Measurements from ENCODE around the gene CEBPA. TPM values are rescaled to one million over a fixed set of nuclear protein-coding genes. Genes with fewer than 3 reads are reported as not detected.

CEBPA gene
- 2.3 TPM for total RNA-seq
- long read RNA-seq, partial matches to known transcripts, result 0 of 3 reads
- long read RNA-seq, other reads (novel, unspliced or antisense), result 0 of 3 reads

DNA sequence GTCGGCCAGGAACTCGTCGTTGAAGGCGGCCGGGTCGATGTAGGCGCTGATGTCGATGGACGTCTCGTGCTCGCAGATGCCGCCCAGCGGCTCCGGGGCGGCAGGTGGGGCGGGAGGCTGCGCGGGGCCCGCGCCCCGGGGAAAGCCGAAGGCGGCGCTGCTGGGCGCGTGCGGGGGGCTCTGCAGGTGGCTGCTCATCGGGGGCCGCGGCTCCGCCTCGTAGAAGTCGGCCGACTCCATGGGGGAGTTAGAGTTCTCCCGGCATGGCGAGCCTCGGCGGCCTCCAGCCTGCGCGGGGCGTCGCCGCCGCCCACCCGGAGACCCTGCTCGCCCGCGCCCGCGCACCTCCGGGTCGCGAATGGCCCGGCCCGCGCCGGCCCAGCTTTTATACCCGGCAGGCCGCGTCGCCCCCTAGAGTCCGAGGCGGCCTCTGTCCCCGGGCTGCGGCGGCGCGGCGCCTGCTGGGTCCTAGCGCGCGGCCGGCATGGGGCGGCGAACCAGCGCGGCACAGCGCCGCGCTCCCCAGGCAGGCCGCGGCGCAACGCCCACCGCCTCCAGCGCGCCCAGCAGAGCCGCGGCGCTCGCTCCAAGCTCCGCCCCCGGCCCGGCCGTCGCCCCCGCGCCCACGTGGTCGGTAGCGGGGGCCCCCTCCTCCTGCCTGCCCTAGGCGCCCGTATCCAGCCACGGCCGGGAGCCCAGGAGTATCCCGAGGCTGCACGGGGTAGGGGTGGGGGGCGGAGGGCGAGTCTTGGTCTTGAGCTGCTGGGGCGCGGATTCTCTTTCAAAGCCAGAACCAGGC is at the start of gene CEBPA:
CEBPA (minus strand) TSS at position 360 of the 799 bp plus-strand sequence; CDS start at position 240, 120 bp downstream.
- intact Hi-C loops (cut with DNase I), result loop anchor here (1.0 to 5.0 kb wide), 3 partner anchors 71 to 105 kb away; partner anchors contain the start of gene CEBPG

DNA sequence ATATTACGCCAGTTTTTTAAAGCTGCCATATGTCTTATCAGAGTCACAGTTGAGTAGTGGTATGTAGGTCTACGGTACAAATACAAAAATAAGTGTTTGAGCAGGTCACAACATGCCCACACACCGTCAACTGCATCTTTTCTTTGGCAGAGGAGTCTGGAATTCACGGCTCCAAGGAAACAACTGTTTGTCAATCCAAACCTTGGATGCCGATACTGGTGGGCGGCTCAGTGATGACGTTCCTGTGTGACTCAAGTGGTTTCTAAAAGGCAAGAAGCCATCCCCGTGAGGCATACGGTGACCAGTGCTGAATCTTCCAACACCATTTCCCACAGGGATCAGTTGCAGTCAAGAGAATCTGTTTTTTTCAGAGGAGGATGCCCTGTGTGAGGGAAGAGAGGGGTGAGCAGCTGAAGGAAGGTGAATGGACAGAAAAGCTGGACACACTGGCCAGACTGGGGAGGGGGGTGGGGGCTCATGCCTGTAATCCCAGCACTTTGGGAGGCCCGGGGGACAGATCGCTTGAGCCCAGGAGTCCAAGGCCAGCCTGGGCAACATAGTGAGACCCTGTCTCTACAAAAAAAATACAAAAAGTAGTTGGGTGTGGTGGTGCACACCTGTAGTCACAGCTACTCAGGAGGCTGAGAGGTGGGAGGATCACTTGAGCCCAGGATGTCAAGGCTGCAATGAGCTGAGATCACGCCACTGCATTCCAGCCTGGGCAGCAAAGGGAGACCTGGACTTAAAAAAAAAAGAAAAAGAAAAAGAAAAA is 48.4 kb upstream of the CEBPA start:
- no peak for DNase-seq (ENCODE audit: low spot score)

More for the DNA sequence above, at the start of gene CEBPA:
- peak; percentile 92 for DNase-seq (ENCODE audit: low spot score)

DNA sequence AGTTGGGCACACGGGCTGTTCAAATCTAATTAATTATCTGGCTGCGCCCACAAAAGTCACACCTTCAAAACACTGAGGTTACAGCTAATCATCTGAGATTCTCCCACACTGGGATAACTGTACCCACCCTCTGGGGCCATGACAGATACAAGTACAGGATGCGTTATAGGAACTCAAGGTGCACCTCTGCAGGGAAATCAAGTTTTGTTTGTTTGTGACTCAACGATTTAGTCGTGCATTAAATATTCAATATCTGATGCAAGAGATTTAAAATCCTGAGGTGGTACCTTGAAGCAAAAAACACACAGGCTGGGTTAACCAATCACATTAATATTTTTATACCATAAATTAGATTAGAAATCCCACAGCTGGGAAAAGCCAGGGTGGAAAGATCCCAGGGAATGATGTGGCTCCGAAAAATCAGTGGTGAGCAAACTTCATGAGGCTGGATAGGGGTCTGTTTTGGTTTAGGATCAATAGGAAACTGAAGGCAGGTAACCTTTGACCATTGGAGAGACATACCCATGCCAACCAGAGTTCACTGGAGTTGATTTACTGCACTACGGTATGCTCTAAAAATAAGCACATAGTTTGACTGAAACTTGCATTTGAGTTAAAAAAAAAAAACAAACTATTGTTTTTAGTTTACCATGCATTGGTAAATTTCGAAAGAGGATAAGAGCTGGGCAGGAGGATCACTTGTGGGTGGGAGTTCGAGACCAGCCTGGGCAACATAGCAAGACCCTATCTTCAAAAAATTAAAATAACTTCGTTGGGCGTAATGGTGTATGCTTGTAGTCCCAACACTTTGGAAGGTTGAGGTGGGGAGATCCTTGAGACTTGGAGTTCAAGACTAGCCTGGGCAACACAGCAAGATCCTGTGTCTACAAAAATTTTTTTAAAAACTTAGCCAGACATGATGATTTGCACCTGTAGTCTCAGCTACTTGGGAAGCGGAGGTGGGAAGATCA is 47.3 kb upstream of the CEBPA start:
- intact Hi-C loops (cut with DNase I), result no loop called here
- no peak for DNase-seq (ENCODE audit: low spot score)

More for the DNA sequence above, 48.4 kb upstream of the CEBPA start:
- intact Hi-C loops (cut with DNase I), result no loop called here

DNA sequence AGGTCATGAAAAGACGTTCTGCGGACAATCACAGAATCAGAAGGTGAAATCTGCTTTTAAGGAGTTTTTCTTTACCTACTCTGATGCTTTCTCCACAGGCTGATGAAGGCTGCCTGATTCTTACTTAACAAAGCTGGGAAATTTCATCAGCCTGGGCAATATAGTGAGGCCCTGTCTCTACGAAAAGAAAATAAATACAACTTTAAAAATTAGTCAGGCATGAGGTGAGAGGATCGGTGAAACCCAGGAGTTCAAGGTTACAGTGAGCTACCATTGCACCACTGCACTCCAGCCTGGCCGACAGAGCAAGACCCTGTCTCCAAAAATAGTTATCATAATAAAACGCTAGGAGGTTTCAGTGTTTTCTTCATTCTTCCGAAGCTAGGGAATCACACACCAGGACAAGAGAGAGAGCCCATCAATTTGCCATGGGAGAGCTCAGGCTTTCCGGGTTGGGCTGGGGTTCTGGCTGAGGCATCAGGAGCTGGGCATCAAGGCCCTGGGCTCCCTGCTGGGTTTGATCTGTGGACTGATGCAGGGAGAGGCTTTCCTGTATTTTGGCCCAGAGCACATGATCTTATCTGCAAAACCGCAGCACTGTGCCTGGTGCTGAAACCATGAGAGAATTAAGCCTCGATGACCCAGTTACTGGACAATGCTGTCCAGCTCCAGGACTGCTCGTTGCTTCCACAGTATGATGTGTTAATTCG is 46.1 kb upstream of the CEBPA start:
- intact Hi-C loops (cut with DNase I), result no loop called here
- no peak for DNase-seq (ENCODE audit: low spot score)

DNA sequence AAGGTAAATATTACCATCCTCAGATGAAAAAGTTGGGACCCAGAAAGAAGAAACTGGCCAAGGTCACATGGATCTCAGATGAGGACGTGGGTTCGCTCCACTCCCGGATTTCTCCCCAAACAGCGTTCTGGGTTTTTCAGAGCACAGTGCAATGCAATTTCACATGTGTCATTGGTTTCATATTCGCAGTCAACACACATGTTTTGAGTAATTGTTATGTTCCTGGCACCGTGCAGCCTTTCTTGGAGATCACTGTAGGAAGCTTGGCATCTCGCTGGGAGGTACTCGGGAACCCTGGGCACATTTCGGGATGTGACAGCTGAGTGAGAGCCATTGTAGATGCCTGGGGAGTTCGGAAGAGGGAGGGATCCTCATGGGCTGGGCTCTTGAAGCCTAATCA is 45.0 kb upstream of the CEBPA start:
- intact Hi-C loops (cut with DNase I), result no loop called here
- DNase-seq (ENCODE audit: low spot score), result no peak

DNA sequence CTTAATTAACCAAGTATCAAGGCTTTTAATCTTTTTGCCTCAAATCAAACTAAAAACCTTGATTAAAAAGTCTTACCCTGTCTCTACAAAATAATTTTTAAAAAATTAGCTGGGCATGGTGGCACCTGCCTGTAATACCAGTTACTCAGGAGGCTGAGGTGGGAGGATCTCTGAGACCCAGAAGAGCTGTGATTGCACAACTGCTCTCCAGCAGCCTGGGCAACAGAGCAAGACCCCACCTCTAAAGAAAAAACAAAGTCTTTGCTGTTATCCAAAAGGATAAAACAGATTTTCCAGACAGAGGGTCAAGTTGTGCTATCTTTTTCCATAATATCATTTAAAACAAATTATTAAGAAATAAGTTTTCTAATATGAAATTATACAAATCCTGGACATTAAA is 44.3 kb upstream of the CEBPA start:
- intact Hi-C loops (cut with DNase I), result no loop called here
- DNase-seq (ENCODE audit: low spot score), result no peak

DNA sequence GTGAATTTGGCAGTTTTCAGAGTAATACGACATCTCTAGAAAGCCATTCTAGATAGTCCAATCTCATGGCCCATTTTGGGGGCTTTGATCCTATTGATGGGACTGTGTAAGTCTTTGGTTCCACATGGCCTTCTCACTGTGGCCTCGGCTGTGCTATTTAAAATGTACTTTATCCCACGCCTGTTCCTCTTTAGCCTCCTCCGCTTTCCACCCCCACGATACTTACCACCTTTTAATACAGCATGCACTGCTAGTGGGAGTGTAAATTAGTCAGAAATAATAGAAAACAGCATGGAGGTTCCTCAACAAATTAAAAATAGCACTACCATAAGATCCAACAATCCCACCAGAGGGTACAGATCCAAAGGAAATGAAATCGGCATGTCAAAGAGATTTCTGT is 42.8 kb upstream of the CEBPA start:
- DNase-seq (ENCODE audit: low spot score), result no peak
- intact Hi-C loops (cut with DNase I), result no loop called here

DNA sequence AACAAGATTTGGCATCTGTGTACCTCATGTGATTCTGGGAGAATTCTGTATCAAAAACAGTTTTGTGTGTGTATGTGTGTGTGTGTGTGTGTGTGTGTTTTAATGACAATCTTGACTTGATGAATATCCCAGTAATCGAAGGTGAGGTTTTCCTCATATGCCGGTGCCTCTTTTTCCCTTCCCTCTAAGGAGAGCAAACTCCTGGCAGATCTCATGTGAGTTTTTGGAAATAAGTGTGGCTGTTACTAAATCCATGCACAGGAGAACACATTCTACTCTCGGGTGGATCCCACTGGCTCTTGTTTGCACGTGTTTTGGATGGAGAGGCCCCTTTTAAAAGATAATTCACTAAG is 42.2 kb upstream of the CEBPA start:
- intact Hi-C loops (cut with DNase I), result no loop called here
- DNase-seq (ENCODE audit: low spot score), result no peak

DNA sequence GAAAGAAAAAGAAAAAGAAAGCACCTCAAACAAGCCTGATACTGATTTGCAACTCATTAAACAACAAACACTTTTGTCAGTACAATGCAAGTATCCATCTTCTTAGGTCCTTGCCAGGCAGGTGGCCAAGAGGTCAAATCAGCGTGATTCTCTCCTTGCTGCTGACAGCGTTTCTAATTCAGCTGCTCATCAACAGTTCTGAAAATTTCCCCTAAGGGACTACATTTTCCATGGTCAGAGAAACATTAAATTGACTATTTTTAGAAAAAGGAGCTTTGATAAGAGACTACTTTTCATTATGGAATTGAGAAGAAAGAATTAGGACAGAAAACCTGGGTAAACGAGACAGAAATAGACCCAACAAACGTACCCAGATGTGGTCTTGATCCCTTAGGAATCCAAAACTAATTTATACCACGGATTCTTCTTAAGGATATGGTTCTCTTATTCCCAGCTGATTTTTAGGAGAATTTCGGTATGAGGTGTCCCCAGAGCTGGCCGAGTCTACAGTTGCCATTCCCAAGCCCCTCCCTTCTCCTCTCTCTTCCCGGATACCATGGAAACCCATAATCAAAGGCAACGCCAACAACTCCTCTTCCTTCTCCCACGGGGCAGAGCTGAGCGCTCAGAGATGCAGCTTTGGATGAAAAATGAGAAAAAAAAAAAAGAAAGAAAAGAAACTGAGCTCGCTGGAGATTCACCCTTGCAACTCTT is 41.7 kb upstream of the CEBPA start:
- no peak for DNase-seq (ENCODE audit: low spot score)
- intact Hi-C loops (cut with DNase I), result no loop called here

DNA sequence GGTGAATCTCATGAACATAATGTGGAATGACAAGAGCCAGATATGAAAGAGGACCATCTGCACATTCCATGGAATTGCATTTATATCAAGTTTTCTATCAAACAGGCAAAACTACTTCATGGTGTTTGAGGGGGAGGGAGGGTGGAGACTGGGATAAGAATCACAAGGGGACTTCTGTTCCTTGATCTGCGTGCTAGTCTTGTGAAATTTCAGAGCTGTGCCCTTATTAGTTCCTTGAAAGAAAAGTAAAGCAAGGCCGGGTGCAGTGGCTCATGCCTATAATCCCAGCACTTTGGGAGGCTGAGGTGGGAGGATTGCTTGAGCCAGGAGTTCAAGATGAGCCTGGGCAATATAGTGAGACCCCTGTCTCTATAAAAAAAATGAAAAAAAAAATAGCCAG is 41.0 kb upstream of the CEBPA start:
- no peak for DNase-seq (ENCODE audit: low spot score)
- intact Hi-C loops (cut with DNase I), result no loop called here

DNA sequence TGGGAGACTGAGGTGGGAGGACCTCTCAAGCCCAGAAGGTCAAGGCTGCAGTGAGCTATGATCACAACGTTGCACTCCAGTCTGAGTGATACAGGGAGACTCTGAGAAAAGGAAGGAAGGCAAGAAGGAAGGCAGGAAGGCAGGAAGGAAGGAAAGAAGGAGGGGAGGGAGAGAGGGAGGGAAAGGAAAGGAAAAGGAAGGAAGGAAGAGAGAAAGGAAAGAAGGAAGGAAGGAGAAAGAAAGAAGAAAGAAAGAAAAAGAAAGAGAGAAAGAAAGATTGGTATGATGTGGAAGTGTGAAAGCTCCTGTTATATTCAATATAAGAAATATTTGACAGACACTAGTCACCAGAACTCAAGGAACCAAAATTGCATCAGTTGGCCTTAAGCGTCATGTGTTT is 38.7 kb upstream of the CEBPA start:
- intact Hi-C loops (cut with DNase I), result no loop called here
- no peak for DNase-seq (ENCODE audit: low spot score)

DNA sequence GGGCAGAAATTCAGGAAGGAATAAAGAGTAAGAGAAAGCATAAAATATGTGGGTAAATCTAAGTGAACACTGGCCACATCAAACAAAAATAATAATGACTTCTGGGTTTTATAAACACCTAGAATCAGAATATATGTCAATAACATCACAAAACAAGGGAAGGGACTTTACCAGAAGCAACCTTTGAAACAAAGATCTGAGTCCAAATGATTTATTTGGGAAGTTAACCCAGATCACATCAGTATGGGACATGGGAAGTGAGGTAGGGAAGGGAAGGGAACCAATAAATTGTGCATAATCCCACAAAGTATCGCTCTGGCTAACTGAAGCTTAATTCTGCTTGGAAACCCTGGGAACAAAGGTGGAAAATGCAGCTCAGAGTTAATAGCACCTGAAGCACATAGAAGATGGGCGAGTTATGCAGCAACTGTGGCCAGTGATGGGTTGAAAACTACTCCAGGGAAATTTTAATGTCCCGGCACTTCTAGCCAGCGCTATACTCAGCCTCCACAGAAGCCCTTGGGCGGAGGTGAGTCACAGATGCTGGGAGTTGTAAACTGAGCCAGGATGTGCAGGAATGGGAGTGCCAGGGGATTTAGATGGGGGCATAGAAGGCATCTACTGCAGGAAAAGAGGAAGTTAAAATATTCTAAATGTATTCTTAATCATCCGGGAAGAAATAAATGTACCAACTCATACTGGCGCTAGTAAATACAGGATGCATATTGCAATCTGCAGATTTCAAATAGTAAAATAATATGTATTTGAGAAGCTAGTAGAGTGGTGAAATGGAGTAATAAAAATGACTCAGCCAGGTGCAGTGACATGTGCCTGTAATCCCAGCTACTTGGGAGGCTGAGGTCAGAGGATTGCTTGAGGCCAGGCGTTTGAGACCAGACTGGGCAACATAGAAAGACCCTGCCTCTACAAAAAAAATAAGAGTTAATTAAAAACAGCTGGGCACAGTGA is 37.0 kb upstream of the CEBPA start:
- no peak for DNase-seq (ENCODE audit: low spot score)
- intact Hi-C loops (cut with DNase I), result no loop called here

DNA sequence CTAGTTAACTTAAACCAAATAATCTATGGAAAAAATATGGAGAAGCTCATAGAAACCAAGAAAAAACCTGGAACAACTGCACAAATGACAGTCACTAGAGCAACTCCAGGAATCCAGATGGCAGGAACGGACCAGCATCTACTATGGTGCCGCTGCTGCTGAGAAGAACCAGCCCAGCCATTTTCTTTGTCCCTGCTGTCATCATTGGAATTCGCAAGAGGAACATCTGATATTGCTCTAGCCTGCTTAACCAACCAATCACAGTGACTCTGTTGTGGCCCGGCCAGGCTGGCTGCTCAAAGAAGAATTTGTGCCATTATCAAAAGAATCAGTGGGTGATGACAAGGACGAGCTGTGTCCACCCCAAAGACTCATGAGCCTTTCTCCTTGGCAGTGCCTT is 33.1 kb upstream of the CEBPA start:
- intact Hi-C loops (cut with DNase I), result no loop called here
- no peak for DNase-seq (ENCODE audit: low spot score)

DNA sequence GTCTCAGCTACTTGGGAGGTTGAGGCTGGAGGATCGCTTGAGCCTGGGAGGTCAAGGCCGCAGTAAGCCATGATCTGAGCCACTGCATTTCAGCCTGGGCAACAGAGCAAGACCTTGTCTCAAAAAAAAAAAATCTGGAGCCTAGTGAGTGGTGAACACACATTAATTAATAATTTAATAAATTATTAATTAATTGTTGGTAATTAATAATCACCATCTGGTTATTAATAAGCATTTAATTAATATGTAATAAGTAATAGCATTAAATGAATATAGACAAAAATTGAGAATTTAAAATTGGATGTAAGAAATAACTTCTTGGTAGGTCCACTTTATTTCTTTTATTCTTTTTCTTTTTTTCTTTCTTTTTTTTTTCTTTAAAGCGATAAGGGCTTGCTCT is 31.9 kb upstream of the CEBPA start:
- no peak for DNase-seq (ENCODE audit: low spot score)
- intact Hi-C loops (cut with DNase I), result no loop called here

DNA sequence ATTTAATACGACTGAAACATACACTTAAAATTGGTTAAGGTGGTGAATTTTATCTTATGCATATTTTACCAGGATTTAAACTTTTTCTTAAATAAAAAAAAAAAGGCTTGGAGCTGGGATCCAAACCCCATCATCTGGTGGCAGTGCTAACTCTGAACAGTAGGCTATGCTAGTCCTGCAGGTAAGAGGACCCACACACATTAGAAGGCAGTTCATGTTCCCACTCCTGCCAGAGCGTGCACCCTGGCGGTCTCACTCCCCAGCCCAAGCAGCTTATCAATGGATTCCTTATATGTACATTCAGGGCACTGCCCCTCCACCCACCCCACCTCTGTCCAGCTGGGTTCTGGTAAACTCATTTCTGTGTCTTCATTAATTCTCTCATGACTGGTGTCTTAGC is 31.3 kb upstream of the CEBPA start:
- DNase-seq (ENCODE audit: low spot score), result no peak
- intact Hi-C loops (cut with DNase I), result no loop called here

DNA sequence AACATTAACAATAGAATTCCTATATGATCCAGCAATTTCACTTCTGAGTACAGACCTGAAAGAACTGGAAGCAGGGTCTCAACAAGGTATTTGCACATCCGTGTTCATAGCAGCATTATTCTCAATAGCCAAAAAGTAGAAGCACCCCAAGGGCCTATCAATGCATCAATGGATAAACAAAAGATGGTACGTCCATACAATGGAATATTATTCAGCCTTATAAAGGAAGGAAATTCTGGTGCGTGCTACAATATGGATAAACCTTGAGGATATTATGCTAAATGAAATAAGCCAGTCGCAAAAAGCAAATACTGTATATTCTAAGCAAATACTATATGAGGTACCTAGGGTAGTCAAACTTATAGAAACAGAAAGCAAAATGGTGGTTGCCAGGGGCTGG is 30.8 kb upstream of the CEBPA start:
- intact Hi-C loops (cut with DNase I), result no loop called here
- no peak for DNase-seq (ENCODE audit: low spot score)

DNA sequence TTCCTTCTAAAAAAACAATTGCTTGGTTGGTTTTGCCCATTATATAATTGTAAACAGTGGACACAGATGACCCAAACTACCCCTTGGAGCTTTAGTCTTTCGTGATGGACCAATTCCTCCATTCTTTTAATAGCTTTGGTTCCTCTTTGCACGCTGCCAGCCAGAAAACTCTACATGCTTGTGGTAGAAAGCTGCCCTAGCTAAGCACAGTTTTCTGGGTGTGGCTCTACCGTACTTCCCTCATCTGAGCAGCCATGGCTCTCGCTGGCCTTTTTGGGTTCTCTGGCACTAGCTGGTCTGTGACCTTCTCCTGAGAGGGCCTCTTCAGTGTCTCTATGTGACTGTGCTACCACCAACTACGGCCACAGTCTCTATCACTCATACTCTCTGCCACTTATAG is 29.9 kb upstream of the CEBPA start:
- intact Hi-C loops (cut with DNase I), result no loop called here
- no peak for DNase-seq (ENCODE audit: low spot score)
